Measurements from ENCODE around the gene MCM7.

Gene MCM7

DNA sequence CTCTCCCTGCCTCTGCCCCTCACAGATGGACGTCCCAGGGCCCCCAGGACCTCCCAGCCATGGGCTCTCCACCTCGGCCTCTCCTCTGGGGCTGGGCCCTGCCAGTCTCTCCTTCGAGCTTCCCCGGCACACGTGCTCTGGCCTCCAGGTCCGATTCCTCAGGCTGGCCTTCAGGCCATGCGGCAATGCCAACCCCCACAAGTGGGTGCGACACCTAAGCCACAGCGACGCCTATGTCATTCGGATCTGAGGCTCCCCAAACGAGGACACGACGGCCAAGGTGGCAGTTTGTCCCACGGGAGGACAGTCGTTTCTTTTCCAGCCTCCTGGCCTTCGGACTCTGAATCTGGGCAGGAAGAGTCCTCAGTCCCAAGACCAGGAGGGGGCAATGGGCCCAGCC is 5.4 kb upstream of the MCM7 start:
- TF ChIP-seq, protein P1, sequence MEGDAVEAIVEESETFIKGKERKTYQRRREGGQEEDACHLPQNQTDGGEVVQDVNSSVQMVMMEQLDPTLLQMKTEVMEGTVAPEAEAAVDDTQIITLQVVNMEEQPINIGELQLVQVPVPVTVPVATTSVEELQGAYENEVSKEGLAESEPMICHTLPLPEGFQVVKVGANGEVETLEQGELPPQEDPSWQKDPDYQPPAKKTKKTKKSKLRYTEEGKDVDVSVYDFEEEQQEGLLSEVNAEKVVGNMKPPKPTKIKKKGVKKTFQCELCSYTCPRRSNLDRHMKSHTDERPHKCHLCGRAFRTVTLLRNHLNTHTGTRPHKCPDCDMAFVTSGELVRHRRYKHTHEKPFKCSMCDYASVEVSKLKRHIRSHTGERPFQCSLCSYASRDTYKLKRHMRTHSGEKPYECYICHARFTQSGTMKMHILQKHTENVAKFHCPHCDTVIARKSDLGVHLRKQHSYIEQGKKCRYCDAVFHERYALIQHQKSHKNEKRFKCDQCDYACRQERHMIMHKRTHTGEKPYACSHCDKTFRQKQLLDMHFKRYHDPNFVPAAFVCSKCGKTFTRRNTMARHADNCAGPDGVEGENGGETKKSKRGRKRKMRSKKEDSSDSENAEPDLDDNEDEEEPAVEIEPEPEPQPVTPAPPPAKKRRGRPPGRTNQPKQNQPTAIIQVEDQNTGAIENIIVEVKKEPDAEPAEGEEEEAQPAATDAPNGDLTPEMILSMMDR (IDR thresholded peaks at IDR 0.05), result no peak

DNA sequence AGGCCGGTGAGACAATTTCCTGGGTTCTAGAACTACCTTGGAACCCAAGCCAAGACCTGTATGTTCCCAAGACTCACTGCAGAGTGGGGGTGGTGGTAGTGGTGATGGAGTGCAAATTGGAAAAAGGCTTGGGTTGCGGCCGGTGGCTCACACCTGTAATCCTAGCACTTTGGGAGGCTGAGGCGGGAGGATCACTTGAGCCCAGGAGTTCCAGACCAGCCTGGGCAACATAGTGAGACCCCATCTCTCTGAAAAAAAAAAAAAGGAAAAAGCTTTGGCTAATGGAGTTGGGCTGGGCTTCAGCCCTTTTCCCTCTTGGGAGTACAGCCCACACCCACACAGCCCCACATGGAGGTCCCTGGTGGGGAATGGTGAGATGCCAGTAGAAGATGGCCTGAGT is 4.3 kb upstream of the MCM7 start:
- TF ChIP-seq, protein P1 (IDR thresholded peaks at IDR 0.05), result no peak

DNA sequence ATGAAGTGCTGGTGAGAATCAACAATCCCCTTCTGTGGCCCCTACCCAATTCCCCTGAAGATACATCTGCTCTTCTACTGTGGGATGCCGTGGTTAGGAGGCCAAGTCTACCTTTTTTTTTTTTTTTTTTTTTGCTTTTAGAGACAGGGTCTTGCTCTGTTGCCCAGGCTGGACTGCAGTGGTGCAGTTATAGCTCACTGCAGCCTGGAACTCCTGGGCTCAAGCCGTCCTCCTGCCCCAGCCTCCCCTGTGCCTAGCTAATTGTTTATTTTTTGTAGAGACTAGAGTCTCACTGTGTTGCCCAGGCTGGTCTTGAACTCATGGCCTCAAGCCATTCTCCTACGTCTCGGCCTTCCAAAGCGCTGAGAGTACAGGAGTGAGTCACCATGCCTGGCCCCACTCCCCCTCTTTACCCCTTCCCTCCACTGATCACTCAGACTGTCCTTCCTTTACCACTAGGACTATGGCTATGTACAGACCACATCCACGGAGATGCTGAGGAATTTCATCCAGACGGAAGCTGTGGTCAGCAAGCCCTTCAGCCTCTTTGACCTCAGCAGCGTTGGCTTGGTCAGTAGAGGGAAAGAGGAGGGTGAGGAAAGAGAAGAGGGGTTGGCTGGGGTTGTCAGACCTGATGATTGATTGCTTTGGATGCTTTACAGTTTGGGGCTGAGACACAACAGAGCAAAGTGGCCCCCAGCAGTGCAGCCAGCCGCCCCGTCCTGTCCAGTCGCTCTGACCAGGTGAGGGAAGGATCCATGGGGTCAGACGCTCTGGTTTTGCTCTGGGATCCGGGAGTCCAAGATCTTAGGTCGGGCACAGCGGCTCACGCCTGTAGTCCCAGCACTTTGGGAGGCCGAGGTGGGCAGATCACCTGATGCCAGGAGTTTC is 2.0 kb upstream of the MCM7 start:
- TF ChIP-seq, protein P1 (IDR thresholded peaks at IDR 0.05), result no peak

DNA sequence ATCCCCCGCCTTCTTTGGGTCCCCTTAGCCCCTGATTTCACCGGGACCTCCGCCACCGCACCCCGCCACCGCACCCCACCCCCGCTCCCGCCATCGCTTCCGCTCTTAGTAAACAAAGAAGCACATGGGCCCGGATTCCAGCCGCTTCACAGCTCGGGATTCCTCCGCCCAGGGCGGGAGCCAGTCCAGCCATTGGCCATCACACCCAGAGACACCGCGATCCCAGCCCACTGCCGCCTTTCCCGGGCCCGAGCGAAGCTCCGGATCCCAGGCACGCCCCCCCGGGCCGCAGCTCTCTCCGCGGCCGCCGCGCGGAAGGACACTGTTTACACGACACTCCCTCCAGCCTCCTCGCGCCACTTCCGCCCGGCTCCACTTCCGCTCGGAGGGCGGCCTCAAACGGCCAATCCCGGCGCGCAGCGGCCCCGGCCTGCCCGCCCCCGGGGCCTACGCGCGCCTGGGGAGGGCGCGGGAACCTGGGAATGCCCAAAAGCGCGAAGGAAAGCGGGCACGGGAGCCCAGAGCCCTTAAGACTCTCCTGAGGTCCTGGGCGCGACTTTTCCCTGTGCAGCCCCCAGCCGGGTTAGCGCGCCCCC is 679 bp downstream of the MCM7 start:
- TF ChIP-seq, protein P1 (IDR thresholded peaks at IDR 0.05), result no peak

DNA sequence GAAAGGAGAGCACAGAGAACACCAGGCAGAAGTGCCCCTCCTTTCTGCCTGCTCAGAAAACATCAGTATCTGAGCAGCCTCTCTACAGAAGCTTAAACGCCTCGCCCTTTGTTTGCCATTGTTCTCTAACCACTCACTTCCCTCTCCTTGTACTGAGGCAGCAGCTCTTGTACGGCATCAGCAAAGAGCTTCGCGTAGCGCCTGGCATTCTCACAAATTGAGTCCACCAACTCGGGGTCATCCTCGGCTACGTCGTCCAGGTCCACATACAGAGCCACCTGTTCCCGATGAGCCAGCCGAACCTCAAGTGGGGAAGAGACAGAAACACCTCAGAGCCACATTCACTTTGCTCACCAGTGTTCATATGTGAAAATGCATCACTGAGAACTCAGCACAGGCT is 1.7 kb downstream of the MCM7 start:
- TF ChIP-seq, protein P1 (IDR thresholded peaks at IDR 0.05), result no peak

DNA sequence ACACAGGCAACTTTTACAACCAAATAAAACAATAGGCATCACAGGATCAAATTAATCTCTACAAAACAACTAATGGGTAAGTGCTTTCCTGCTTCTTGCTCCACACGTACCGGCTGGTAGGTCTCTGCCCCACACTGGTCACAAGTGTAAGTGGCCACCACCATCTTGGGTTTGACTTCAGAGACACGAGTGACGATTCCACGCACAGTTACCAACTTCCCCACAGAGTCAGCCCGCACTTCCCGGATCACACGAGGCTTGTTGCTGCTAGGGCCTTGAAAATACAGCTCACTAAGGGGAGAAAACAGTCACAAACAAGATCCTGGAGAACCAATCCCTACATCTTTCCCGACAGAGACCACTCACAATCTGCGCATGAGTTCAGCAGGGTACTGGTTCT is 2.3 kb downstream of the MCM7 start:
- TF ChIP-seq, protein P1 (IDR thresholded peaks at IDR 0.05), result no peak

DNA sequence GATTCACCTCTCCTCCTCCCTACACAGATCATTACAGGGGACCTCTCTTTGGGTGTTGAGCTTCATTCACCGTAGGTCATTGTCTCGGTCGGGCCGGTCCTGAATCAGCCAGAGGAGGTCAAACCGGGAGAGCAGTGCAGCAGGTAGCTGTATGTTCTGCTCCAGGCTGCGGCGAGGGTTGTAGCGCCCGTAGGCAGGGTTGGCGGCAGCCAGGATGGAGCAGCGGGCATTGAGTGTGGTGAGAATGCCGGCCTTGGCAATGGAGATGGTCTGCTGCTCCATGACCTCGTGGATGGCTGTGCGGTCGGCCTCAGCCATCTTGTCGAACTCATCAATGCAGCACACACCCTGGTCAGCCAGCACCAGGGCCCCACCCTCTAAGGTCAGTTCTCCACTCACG is 5.5 kb downstream of the MCM7 start:
- TF ChIP-seq, protein P1 (IDR thresholded peaks at IDR 0.05), result no peak

All from LNCAP (cell line).